Measurements from ENCODE around the gene DOCK1.

DOCK1 gene

DNA sequence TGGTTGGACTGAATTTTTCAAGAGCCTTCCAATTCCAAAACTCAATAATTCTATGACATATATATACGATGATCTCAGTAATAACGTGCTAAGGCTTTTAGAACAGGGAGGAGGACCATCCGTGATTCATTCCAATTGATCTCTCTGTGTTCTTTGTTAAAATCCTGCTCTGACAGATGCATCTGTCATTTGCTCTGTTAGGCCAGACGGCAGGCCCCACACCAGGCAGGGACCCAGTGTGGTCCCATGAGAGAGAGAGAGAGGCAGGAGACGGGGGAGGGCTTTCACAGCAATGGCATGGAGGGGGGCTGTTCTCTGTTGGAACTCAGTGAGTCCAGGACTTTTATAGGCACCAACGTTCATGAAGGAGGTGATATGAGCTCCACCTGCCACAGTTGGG is 451.1 kb downstream of the DOCK1 start:
- no peak for DNase-seq (ENCODE audit: low spot score)

DNA sequence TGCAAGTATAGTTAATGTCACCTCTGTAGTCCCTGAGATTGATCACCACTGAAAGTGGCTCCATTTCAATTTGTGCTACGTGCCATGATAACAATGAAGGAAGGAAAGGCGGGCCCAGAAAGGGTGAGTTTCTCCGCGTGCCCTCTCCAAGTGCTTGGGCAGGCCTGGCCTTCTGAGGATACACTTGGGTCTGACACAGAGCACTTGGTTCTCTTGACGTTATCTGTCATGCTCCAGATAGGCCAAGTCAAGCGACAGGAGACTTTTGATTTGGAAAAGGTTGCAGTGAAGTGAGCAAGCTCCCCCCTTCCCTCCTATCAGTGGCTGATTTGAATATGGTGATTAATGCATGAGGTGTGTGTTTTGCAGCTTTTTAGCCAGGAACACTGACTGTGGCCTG is 452.0 kb downstream of the DOCK1 start:
- no peak for DNase-seq (ENCODE audit: low spot score)

DNA sequence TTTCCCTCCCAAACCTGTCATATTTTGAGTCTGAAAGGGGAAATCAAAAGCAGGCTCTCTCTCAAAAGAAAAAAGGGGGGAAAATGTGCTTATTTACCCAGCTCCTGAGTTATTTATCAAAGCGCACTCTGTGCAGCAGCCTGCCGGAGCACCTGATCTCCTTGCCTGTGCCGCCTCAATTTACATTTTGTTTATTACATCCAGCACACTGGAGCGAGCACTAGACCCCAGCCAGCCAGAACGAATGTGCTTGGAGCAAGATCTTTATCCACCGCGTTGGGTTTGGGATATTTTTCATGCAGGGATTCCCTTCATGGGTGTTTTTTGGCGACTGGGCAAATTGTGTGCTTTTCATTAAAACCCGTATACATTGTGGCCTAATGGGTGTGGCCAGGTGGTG is 453.1 kb downstream of the DOCK1 start:
- no peak for DNase-seq (ENCODE audit: low spot score)

DNA sequence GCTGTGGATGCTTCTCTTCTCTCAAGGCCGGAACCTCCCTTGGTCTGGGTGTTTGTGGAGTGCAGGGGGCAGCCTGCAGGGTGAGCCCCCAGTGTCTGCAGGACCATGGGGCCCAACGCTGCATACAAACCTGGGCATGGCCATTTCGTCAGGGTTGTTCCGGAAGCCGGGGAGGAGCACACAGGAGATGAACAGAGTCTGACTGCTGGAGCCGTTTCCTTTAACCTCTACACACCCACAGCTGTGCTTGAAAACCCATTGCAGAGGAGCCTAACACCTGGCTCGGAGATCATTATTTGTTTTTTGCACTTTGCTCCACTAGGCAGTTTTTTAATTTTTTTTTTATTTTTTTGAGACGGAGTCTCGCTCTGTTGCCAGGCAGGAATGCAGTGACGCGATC is 458.8 kb downstream of the DOCK1 start:
- no peak for DNase-seq (ENCODE audit: low spot score)

DNA sequence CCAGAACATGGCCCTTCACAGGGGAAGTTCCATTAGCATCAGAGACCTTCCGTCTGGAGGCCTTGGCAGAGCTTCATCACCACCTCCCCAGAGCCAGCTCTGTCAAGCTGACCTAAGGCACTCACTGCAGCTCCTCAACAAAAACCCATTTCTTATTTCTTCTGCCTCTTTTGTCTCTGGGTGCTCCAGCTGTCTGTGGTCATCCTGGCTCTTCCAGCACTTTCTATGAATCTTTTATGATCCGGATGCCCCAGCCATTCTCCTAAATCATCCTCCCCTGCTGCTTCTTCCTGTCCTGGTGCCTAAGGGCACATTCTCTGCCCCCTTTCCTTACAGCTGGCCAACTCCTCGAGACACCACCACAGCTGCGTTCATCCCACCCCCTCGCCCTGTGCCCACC is 462.9 kb downstream of the DOCK1 start:
- DNase-seq (ENCODE audit: low spot score) = no peak

DNA sequence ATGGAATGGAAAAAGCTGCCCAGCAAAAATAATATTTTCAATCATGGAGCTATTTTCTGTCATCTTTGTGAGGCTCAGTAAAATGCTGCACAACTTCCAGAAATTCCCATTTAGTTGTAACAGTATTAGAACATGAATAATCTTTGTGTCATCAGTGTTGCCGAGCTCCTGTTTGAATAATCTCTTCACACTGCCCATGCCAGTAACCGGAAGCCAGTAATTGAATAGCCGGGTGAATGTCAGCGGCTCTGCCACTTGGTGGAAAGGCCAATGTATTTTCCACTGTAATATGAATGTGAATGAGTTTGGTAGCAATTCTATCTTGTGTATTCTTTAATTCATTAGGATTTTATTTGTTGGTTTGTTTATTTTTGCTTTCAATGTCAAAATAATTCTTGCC is 463.7 kb downstream of the DOCK1 start:
- no peak for DNase-seq (ENCODE audit: low spot score)

DNA sequence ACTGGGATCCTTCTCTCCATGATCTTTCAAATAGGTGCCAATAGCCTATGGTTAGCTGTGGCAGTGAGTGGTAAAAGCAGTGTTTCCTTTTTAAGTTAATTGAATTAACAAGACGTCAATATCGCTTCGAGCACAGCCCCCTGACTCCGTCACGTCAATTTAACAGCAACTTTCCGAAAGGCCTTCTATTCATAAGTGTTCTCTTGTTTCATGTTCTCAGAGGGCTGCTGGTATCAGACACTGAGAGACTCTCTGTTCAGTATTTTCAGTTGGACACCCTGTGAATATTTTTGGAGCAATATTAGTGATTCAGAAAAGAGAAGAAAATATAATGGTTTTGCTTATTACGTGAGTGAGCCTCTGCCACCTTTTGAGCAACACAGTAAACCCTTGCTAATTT is 465.4 kb downstream of the DOCK1 start:
- no peak for DNase-seq (ENCODE audit: low spot score)

DNA sequence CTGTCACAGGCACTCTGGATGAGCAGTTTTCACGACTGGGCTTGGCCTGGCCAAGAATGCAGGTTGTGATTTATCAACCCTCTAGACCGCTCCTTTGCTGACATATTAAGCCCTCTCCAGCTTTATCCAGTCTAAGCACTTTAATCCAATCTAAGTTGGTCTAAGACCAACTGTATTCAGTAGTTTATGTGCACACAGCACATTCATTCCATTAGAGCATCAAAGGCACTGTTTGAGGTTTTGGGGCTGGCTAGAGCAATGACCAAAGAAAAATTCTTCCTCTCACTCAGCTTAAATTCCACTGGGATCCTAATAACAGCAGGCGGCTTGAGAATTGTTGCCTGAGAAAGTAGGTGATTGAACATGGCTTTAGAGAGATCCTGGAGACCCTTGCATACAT is 467.1 kb downstream of the DOCK1 start:
- no peak for DNase-seq (ENCODE audit: low spot score)

DNA sequence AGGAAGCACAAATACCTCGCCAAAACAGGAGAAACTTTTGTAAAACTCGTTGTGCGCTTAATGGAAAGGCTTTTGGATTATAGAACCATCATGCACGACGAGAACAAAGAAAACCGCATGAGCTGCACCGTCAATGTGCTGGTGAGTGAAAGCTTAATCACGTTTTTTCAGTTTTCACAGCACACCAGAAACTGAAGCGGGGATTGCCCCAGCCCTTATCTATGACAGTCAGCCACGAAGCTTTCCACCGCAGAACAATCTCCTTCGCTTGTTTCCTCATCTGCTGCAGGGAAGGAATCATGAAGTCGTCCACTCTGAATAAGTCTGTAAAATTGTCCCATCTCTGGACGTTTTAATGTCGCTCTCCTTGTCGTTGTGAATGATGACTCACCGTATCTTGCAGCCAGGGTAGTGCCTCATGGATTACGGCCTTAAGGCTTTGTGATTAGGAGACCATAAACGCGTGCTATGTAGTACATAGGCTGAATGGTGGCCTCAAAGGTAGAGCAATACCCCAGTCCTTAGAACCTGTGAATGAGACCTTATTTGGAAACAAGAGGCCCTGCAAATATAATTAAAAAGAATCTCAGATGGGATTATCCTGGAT is 468.9 kb downstream of the DOCK1 start:
- DNase-seq (ENCODE audit: low spot score) = no peak

DNA sequence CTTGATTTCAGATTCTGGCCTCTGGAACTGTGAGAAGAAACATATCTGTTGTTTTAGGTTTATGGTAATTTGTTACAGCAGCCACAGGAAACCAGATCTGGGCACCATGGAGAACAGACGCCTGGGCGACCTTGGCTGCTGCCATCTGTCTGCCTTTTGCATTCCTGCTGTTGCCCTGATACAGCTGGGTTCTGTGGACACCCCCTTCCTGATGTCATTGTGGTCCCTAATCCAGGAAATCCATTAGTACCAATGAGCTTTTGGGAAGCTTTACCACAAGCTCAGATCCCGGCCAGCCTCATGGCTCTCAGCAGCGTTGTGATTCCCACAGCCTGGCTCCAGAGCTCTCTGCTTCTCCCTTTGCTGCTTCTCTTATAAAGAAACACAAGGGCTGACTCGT is 469.7 kb downstream of the DOCK1 start:
- DNase-seq (ENCODE audit: low spot score) = no peak

DNA sequence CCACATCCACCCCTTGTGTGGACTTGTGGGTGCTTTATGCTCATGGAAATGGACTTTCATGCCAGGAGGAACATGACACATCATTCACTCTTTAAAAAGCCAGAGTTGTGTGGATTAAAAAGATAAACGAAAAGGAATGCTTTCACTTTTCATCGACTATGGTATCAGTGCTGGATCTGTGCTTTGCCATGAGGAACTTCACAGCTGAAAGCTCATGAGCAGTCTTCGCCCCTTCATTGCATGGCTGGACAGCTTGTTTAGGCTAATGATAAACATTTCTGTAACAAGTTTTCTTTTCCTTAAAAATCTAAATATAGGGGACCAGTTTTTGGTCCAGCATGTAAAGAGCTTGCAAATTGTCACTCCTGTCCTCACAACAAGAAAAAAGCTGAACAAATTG is 470.2 kb downstream of the DOCK1 start:
- no peak for DNase-seq (ENCODE audit: low spot score)

DNA sequence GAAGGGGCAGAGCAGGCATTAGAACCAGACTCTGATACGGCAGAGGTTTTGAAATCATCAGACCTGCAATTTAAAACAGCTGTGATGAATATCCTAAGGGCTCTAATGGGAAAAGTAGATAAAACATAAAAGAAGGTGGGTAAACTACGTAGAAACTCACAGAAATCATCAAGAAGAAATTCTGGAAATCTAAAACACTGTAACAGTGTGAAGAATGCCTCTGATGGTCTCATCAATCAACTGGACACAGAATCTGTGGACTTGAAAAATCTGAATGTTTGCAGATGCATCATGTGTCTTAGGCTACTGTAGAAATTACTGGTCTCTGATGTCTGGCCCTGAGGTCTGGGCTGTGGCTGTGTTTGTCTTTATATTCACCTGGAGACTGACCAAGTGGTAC is 470.8 kb downstream of the DOCK1 start:
- no peak for DNase-seq (ENCODE audit: low spot score)

DNA sequence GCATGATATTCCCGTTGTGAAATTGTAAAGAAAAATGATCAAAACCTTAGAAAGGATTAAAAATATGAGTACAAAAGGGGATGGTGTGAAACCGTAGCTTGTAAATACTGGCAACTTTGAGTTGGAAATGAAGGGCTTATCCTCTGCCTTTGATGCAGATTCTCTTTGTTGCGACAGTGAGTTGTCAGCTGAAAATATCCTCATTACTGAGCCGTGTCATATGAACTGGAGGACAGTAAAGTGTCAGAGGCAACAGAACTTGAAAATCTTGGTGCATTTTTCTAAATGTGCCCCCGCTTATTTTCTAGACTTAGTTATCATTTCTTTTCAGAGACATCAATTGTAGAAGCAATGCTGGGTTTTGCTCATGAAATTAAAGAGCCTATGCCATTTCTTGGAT is 473.4 kb downstream of the DOCK1 start:
- DNase-seq (ENCODE audit: low spot score) = no peak

DNA sequence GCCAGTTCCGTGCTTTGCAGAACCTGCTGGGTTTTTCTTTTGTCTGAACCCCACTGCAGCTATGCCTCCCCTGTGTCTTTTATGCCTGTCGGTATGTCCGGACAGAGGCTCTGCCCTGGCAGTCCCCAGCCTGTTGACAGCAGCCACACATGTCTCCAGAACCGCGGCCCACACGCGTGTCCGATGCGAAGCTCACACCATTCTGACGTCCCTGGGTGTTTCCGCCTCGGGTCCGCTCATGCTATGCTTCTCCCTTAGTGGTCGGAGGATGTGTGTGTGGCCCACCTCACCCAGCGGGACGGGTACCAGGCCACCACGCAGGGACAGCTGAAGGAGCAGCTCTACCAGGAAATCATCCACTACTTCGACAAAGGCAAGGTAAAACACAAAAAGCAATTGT is 479.3 kb downstream of the DOCK1 start:
- no peak for DNase-seq (ENCODE audit: low spot score)

DNA sequence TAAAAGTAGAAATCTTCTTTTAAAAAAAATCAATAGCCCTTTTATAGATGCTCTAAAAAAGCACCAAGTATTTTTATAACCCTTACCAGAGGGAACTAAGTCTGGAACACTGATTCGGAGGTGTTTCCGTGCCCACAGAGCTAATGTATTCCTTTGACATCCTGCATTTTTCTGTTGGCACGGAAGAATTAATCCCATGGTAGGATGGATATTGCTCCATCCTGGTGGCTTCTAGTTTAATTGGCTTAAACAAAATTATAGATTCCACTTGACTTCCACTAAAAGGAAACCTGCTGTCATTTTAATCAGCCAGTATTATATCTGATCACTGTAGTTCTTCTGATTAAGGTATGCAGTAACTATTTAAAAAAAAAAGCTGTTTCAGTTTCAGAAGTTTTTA is 479.8 kb downstream of the DOCK1 start:
- DNase-seq (ENCODE audit: low spot score) = no peak

DNA sequence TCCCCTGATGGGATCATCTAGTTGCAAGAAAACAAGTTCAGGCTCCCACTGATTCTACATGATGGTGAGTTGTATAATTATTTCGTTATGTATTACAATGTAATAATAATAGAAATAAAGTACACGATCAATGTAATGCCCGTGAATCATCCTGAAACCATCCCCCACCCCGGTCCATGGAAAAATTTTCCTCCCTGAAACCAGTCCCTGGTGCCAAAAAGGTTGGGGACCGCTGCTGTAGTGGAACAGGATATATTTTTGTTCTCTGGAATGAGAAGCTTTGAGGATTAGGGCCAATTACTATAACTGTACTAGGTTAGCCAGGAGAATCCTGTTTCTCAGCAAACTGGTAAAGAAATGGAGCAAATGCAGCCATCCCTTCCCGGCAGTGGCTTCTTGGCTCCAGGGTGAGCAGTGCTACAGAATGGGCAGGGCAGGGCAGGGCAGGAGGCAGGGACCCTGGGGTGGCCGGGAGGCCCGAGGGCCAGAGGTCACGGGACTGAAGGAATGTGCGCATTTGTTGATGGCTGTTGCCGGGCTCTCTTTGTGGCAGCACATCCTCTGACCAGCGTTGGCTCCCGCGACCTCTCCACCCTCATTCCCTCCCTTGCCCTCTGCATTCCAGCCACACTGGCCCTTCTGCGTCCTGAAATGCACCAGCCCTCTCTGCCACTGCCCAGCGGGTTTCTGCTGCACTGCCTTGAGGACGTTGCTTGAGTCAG is 481.5 kb downstream of the DOCK1 start:
- no peak for DNase-seq (ENCODE audit: low spot score)

DNA sequence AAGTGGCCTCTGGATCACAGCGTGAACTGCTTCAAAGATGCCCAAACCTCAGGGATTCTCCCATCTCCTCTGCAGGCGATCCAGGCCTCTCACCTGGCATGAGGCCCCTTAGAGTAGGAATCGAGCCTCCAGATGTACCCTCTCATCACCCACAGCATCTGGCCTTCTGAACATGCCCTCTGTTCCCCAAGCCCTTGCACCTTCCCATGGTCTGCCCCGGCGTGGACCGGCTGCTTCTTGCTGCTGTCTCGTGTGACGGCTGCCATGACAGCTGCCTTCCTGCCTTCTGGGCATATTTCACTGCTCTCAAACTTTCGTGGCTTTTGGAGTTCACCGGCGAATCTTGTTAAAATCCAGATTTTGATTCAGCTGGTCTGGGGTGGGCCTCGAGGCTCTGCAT is 486.6 kb downstream of the DOCK1 start:
- no peak for DNase-seq (ENCODE audit: low spot score)

DNA sequence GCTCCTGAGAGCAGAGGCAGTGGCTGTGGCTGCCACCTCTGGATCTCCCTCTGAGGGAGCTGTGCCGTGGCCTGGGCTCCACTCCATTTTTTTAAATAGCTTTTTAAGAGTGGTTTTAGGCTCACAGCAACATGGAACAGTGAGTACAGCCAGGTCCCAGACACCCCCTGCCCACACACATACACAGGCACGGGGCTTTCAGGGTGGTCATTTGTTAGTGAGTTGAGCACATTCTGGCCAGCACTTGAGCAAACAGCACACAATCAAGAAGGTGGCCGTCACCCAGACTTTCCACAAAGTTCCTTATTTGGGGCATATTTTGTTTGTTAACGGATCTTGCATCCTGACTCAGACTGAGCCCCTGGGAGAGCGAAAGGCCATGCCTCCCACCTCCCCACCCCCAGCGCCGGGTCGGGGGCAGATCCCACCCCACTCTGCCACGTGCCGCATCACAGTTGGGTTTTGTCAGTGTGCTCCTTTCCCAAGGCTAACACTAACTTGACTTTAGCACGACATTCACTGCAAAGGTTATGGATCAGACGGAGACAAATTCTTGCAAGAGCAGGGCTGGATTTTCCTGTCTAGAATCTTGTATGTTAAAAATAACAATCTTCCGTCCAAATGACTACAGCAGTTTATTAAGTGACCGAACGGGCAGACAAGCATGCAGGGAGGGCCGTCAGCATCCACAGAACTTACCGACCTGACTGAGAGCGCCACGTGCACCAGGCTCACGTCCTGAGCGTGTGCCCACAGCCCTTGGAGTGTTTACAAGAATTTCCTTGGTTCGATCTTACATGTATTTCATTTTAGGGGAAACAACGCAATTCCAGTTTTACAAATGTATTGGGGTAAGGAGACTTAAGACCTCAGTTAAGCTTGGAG is 487.4 kb downstream of the DOCK1 start:
- no peak for DNase-seq (ENCODE audit: low spot score)

DNA sequence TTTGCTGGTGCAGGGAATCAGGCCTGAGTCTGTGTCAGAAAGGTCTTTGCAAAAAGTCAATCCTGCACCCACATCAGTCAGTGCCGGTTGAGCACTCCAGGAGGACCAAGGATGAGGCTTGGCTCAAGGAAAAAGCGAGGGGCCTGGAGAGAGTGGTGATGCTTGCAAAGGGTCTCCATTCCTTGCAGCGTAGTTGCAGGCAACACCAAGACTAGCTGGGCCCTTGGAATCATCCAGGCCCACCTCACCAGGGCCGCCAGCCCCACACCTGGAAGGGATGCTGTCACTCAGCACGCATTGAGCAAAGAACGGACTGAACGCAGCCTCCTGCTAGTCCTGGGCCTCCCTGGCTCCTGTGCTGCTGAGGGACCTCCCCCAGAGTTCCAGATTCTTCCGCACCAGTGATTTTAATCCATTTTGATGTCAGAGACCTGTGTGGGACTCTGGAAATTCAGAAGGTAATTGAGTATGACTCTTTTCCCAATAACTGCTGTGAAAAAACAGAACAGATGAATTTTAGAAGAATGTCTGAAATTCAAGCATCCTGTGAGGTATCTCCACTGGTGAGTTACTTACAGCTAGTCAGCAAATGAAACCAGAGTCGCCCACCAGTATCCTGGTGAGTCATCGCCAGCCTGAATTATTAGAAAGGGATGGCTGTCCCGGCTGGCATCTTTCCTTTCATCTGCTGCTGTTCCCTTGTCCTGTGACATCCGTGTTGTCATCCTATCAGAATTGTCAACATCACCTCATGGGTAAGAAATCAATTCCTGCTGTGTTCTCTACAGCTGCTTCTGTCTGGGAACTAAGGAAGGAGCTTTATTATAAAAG is 493.1 kb downstream of the DOCK1 start:
- DNase-seq (ENCODE audit: low spot score) = no peak

DNA sequence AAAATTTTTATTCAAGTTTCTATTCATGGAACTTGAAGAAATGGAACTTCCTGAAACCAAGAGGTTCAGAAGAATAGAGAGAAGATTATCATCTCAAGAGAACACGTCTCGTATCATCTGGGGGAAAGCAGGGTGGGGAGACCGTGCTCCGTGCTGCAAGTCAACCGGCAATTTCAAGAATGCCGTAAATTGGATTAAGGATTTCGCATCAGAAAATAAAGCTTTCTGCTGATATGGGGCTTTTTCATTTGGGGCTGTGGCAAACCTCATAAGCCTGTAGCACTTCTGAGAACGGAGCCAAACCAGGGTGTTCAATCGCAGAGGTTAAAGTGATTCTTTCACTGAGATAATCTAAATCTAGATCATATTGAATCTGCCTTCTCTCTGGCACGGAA is 493.7 kb downstream of the DOCK1 start:
- no peak for DNase-seq (ENCODE audit: low spot score)

DNA sequence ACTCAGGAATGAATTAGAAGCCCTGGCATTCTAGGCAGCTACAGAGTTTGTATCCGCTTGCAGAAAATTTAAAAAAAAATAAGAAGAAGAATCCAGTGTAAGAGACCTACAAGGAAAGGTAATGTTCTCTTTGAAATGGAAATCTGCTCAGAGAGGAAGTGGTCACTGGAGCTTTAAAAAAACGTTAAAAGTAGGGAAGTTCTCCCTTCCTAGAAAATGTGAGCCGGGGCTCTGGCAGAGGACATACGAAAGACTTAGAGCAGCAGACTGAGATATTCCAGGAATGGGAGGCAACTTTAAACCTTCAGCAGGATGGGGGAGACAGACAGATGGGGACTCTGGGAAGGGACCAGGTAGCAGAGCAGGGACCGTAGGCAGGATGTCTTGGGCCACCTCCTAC is 494.4 kb downstream of the DOCK1 start:
- DNase-seq (ENCODE audit: low spot score) = no peak

DNA sequence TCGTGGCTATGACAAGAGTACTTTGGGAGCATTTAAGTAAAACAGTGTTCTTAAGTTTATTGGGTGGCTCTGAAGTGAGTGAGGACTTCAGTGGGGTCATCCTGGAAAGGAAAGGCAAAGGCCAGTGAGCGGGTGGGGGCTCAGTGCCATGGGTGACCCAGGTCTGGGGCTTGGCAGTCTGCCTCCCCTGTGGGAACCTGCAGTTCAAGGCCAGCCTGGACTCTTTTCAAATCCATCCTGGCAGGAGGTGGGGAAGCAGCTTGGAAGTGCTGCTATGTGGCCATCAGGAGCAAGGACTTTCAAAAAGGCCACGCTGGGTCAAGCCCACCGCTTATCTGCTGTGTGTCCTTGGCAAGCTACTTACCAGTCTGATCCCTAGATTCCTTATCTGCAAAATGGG is 495.0 kb downstream of the DOCK1 start:
- no peak for DNase-seq (ENCODE audit: low spot score)
